GM19467 (cell line): ENCODE measurements around the gene PEAK3.

ENCODE experiments used
- ATAC-seq: cut with Tn5 transposase; IDR thresholded peaks from one replicate; pipeline ENCODE4 v1.9.1; 2021; ENCODE audit warnings: mild to moderate bottlenecking, moderate library complexity; ENCODE audit not compliant: unreplicated experiment

The PEAK3 gene

DNA sequence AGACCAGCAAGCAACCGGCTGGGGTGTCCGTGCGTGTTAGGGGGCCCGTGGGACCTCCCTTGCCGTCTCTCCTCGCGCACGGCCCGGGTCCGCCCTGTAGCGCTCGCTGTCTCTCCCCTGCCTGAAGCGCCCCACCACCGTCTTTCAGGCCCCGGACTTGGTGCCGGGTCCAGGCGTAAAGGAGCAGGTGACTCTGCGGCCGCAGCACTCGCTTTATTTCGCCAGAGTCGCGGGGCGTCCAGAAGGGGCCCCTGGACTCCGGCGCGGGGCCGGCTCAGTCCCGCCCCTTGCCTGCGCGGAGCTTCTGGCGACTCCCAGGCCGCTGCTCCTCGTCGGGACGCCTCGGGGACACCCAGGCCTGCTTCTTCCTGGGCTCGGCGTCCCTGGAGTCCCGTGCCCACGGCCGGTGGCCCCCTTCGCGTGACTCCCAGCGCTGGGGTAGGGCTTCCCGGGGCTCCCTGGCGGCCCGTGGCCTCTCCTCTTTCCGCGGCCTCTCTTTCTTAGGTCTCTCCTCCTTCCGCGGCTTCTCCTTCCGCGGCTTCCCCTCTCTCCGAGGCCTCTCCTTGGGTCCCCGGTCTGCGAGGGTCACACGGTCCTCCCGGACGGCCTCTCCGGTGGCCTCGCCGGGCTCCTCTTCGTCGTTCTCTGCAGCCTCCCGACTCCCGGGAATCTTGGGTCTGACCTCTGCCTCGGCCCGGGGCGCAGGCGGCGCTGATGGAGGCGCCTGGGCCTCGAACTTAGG is 29.7 kb downstream of the PEAK3 start:
- no peak for ATAC-seq

- ATAC-seq, result no peak
These were observed 30.6 kb downstream of the PEAK3 start for GRCh38 chr19:2251106-2252054.

GRCh38 chr19:2250766-2251105 is 31.2 kb downstream of the PEAK3 start:
- no peak for ATAC-seq

GRCh38 chr19:2249880-2250765 is 31.9 kb downstream of the PEAK3 start:
- ATAC-seq, result no peak

- ATAC-seq, result no peak
These were observed 32.7 kb downstream of the PEAK3 start, which contains the start of gene AMH for GRCh38 chr19:2249010-2249866. AMH (plus strand) TSS chr19:2249323; CDS start chr19:2249333, 10 bp downstream.

DNA sequence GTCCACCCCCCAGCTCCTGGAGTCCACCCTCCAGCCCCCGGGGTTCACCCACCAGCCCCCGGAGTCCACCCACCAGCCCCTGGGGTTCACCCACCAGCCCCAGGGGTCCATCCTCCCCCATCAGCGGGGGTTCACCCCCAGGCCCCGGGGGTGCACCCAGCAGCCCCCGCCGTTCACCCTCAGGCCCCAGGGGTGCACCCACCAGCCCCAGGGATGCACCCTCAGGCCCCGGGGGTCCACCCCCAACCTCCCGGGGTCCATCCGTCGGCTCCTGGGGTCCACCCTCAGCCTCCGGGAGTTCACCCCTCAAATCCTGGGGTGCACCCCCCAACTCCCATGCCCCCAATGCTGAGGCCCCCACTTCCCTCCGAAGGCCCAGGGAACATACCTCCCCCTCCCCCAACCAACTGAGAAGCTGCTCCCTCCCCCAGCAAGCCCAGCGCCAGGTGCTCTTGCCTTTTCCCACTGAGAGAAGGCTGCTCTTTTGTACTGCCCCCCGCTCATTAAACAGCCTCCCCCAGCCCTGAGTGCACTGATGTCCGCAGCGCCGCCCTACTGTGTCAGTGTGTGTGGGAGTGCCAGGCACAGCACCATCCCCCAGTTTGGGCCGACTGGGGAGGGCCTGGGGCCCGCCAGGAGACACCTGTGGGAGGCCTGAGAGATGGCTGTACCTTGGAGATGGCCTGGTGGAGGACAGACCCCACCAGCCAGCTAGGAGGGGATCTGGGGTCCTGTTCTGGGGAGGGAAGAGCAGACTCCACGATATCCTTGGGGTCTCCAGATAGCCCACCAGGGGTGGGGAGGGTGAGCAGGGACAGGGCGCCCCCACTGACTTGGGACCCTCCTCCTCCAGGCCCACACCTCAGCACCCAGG is 33.6 kb downstream of the PEAK3 start:
- ATAC-seq, result no peak

DNA sequence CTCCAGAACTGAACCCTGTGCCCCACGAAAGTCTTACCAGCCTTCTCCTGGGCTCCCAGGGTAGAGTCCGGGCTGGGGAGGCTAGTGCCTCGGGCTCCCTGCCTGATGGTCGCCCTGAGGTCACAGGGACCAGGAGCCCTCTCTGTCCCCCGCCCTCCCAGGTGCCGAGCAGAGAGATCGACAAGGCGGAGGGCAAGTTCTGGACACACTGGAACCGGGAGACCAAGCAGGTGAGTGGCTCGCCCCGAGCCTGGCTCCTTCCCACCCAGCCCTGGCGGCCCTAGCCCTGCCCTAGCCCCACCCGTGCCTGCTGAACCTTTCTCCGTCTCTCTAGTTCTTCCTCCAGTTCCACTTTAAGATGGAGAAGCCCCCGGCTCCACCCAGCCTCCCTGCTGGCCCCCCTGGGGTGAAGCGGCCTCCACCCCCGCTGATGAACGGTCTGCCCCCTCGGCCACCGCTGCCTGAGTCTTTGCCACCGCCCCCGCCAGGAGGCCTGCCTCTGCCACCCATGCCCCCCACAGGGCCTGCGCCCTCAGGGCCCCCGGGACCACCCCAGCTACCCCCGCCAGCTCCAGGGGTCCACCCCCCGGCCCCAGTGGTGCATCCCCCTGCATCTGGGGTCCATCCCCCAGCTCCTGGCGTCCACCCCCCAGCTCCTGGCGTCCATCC is 34.4 kb downstream of the PEAK3 start:
- no peak for ATAC-seq

DNA sequence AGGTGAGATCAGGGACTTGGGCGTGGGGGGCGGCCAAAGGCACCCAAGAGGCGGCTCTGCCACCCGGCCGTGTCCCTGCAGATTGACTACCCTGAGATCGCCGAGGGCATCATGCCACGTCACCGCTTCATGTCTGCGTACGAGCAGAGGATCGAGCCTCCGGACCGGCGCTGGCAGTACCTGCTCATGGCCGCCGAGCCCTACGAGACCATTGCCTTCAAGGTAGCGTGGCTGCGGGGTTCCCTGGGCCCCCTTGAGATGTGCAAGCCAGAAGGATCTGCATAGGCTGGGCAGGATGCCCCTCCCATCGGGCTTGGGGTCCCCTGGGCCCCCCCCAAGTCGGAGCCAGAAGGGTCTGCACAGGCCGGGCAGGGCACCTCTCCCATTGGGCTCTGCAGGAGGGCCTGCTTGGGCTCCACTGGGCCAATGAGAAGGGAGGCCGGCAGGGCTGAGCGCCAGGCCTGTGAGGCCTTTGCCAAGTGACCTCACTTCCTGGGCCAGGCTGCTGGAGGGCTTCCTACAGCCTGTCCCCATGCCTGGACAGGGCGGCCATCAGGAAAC is 35.1 kb downstream of the PEAK3 start:
- no peak for ATAC-seq

- ATAC-seq, result no peak
These were observed 35.9 kb downstream of the PEAK3 start for GRCh38 chr19:2246014-2246620.

GRCh38 chr19:2245273-2245672 is 36.7 kb downstream of the PEAK3 start:
- no peak for ATAC-seq

DNA sequence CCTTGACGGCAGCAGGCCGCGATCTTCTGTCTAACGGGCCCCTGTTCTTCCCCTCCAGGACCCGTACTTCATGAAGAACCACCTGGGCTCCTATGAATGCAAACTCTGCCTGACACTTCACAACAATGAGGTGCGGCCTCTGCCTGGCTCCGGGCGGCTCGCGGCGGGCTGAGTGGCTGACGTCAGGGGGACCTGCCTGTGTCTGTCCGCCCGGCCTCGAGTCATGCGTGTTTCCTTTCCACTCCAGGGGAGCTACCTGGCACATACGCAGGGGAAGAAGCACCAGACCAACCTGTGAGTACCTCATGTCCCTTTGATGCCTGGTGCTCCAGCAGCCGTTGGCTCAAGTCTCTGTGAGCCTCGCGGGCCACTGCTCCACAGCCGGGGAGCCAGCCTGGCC is 37.5 kb downstream of the PEAK3 start:
- ATAC-seq, result no peak

GRCh38 chr19:2244125-2244411 is 37.9 kb downstream of the PEAK3 start:
- no peak for ATAC-seq

GRCh38 chr19:2243274-2244124 is 38.5 kb downstream of the PEAK3 start:
- ATAC-seq, result no peak

DNA sequence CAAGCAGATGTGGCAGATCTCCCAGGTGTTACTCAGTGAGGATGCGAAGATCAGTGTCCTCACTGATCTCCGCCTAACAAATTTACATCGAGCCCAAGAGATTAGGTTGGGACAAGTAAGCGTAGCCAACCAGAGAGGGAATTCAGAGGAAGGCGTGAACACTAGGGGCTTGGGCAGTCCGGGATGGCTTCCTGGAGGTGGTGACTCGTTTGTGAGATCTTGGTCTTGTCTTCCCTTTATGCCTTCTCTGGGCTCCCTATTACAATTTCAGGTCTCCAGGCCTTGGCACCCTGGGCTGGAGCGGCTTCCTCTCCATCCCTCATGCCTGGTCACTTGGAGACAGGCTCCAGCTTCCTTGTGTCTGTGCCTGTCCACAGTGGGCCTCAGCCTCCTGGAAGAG is 39.2 kb downstream of the PEAK3 start:
- no peak for ATAC-seq

- no peak for ATAC-seq
These were observed 39.9 kb downstream of the PEAK3 start for GRCh38 chr19:2242092-2242537.

GRCh38 chr19:2240881-2241760 is 40.9 kb downstream of the PEAK3 start:
- ATAC-seq, result no peak
